GM18873 (cell line): ENCODE results near the gene REPS1.
A peak's percentile ranks its signal among the peaks of the same experiment; 100 is the strongest.
"Not testable (repeated sequence)": the region's sequence is repeated elsewhere in the genome, so short reads cannot be mapped to it uniquely, and the experiment has no call there.

ENCODE experiments used
- ATAC-seq: cut with Tn5 transposase; IDR thresholded peaks from one replicate; pipeline ENCODE4 v1.9.1; 2021; ENCODE audit warnings: mild to moderate bottlenecking, moderate library complexity, moderate number of reproducible peaks; ENCODE audit not compliant: unreplicated experiment, low FRiP score

Gene REPS1

DNA sequence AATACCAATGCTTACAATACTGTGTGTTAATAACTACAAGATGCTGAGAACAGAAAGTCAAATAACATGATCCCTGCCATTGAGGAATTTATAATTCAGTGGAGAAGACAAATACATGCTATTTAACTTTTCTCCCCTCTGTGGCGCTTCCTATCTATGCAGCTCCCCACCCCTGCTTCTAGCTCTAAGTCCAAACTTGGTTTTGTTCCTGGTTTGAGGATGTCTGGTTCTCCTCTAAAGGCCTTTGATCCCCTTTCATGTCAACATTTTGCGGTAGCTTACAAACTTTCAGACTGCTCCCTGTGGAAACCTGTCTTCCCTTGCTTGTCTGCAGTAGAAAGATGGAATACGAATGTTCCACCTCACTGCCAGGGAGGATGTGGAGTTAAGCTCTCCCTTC, 18.4 kb upstream of the REPS1 start:
- no peak for ATAC-seq

DNA sequence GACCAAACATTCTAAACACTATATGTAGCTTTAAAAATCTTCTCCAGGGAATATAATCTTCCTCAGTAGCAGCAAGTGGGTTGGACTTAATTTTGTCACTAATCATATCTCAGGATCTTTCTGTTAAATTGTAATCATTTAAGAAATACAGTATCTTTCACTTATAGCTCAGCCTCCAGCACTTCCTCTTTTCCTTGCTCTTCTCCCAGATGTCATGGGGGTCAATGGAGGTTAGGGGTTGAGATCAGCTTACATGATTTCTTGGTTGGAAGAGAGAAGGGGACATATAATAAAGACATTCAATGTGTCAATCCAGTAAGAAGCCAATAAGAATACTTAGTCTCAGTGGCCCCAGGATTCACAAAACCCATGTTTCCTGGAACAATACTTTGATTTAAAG, 15.7 kb upstream of the REPS1 start:
- no peak for ATAC-seq

DNA sequence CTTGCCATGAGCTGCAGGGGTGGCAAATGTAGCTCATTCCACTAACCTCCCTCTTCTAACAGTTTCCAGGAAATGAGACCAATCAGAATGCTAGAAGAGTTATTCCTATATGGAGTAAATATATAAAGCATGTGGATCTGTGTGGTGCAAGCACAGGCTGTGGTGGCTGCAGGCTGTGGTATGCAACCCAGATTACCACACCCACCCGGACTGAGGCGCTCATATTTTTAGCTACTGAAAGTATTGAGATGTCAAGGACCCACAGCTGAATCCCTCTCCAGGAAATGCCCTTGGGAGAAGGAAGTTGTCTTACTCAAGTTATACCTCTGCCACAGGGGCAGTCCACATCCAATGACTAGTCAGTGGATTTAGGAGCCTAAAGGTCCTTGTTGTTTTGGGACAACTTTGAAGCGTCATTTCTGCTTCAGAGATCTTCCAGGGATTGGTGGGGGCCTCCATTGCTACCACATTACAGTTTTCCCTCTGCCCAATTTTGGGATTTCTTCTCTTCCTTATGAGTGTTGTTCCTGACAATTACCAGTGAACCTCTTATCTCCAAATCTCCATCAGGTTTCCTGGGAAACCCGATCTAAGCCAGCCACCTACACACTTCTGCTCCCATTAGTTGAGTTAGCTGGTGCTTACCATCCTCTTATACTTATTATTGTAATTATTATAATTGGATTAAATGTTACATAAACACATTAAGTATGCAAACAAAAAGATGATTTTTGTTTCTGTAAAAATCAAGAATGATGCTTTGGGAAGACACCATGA, 12.1 kb upstream of the REPS1 start:
- no peak for ATAC-seq

DNA sequence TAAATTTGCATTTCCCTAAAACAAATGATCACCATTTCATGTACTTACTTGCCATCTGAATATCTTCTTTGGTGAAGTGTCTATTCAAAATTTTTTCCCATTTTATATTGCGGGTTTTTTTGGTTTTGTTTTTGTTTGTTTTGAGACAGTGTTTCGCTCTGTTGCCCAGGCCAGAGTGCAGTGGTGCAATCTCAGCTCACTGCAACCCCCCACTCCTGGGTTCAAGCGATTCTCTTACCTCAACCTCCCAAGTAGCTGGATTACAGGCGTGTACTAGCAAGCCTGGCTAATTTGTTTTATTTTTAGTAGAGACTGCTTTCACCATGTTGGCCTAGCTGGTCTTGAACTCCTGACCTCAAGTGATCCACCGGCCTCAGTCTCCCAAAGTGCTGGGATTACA, 9.1 kb upstream of the REPS1 start:
- ATAC-seq, result no peak

DNA sequence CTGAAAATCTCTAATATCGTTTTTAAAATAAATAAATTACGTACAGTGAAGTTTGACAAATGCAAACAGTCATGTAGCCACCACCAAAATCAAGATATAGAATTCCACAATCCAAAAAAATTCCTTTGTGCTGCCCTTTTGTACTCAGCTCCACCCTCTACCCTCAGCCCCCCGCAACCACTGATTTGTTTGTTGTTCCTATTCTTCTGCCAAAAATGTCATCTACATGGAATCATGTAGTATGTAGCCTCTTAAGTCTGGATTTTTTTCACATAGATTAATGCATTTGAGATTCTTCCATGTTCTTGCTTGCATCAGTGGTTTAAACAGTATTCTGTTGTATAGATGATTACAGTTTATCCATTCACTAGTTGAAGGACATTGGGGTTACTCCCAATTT, 8.5 kb upstream of the REPS1 start:
- no peak for ATAC-seq

DNA sequence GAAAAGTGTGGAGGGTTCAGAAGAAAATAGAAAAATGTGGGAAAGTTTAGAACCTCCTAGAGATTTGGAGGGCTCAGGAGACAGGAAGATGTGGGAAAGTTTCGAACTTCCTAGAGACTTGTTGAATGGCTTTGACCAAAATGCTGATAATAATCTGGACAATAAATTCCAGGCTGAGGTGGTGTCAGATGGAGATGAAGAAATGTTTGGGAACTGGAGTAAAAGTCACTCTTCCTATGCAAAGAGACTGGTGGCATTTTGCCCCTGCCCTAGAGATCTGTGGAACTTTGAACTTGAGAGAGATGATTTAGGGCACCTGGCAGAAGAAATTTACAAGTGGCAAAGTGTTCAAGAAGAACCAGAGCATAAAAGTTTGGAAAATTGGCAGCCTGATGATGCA, 5.4 kb upstream of the REPS1 start:
- not testable (repeated sequence) for ATAC-seq

DNA sequence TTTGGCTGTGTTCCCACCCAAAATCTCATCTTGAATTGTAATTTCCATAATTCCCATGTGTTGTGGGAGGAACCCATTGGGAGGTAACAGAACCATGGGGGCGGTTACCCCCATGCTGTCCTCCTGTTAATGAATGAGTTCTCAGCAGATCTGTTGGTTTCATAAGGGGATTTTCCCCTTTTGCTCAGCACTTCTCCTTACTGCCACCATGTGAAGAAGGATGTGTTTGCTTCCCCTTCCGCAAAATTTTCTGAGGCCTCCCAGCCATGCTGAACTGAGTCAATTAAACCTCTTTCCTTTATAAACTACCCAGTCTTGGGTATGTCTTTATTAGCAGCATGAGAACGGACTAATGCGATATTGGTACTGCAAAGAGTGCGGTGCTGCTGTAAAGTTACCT, 4.9 kb upstream of the REPS1 start:
- not testable (repeated sequence) for ATAC-seq

DNA sequence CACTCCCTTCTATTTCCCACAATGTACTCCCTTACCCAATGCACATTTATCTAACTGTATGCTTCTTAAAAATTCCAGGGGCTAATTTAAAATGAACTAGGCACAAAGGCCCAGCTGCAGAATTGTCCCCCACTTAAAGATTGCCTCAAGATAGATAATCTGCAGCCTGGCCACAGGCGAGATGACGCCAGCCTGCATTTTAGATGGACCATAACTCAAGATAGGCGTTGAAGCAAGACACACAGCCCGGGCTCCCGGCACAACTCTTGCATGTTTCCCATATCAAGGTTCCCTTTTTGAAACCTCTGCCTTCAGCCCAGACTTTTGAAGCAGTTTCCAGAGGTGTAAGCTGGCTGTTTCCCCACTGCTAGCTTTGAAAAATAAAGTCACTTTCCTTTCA, 3.2 kb upstream of the REPS1 start:
- ATAC-seq, result no peak

DNA sequence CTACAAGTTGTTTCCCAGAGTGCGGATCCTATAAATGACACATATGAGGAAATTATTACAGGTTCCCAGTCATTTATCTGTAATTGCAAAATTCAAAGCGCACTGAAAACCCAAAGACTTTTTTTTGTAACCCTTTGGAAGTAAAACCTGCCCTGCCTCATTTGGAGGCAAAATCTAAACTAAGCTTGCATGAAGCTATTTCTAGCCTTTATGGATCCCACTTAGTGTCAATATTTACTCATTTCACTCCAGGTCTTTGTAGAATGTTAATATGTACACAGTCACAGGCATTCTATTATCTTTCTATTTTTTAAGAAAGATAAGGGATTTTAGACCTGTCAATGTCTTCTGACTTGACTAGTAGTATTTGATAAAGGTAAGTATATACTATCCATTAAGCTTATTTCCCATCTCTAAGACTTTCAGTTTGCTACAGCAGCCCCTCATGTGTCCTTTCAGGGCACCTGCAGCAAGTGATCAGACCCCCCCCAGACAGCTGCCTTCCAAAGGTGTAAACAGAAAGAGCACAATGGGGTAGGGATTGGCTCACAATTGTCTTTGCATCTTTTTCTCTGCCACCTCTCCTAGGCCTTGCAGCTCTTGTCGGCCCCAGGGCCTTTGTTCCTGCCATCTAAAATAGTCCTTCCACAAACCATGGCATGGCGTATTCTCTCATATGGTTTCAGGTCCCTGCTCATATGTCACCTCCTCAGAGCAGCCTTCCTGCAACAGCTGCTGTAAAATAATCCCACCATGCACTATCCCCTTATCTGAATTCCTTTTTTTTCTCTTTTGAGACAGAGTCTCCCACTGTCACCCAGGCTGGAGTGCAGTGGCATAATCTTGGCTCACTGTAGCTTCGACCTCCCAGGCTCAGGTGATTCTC, 1.3 kb upstream of the REPS1 start:
- ATAC-seq, result no peak

DNA sequence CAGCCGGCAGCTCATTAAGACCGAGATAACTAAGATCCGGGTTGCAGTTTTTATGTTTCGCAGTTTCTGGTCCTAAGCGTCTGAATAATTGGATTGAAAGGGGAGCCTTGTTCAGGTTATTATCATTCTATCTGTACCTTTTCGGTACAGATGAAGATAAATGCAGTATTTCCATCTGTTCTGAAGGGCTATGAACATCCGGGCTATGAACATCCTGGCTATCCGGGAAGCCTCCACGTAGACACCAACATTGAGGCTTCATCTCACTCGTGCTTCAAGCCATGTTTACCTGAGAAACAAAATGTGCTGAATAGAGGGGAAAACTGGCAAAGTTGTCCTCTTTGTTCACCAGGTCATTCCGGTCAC, 399 bp upstream of the REPS1 start:
- ATAC-seq, result peak; percentile 11

DNA sequence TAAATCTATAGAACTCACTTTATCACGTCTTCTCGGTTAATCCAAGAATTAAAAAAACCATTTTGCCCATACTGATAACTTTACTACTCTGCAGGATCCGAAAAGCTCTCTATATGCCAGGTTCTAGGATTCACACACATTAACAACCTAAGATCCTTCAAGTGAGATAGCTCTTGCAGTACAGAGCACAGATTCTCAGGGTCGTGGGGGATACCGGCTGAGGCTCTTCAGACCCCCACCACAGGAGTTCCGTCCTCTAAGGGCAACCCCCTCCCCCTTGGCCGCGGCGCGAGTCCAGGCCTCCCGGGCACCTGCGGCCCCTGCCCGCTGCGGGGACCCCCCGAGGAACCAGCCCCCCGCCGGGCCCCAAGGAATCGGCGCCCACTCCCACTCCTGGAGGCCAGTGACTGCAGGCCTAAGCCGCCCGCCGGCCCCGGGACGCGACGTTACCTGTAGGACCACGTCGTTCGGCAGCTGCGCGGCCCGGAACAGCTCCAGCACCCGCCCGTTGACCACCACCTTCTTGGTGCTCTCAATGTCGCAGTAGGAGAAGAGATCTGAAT, 892 bp downstream of the REPS1 start:
- ATAC-seq, result no peak

DNA sequence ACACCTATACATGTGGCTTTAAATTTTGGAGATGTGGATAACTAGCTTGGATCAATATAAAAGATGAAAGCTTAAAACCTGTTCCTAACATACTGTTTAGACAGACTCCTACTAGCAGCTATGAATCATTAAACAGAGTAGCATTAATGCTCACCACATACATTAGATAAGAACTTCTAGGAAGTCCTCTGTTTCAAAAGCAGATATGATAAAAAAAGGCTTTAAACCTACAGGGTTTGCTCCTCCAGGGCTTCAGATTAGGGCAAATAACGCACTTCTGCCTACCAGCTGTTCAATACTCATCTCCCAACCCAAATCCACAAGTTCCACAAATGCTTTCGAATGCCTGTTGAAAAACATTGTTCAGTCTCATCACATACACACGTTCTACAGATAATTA, 1.5 kb downstream of the REPS1 start:
- ATAC-seq, result no peak

DNA sequence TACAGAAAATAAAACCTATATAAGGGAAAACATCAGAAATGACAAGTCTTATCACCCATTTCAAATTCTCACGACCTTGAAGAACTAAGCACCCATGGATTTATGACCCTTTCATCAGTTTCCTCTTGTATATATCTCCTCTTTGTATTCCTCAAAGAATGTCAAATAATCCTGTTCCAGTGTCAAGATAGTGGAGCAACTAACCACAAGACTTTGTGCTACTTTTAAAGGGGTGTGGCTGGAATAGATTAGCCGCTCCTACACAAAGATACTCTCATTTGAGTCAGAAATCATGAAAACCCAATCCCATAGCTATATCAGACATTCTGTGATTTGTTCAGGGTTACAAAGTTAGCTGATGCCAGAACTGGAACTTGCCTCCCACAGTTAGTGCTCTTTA, 6.6 kb downstream of the REPS1 start:
- ATAC-seq, result no peak

DNA sequence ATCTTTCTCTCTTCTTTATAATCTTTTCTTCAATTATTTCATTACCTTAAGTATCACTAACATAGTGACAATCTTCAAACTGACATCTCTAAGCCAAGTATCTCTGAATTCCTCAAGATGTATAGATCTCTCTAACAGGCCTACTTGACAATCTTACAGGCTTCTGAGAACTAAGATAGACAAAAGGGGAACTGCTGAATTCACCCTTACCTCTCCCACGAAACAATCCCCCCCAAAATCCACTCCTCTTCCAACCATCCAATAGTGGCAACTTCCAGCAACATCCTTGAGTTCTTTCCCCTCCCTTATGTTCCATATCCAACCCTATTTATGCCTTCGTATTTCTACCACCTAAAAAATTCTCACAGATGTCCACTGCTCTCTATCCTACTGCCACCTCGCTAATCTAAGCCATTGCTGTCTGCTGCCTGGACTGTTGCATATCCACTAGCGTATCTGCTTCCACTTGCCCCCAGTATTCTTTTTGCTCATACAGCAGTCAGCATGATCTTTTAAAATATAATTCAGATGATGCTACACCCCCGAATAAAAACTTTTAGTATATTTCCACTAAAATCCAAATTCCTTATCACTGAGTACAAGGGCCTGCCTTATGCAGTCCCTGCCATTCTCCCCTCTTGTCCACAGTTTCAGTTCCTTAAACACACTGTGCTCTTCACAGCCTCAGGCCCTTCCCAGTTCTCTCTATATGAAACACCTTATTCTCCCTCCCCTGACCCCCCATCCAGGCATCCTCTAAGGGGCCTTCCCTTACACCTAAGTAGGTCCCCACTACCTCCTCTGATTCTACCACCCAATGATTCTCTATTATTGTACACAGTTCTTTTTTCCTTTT, 8.0 kb downstream of the REPS1 start:
- ATAC-seq, result no peak

DNA sequence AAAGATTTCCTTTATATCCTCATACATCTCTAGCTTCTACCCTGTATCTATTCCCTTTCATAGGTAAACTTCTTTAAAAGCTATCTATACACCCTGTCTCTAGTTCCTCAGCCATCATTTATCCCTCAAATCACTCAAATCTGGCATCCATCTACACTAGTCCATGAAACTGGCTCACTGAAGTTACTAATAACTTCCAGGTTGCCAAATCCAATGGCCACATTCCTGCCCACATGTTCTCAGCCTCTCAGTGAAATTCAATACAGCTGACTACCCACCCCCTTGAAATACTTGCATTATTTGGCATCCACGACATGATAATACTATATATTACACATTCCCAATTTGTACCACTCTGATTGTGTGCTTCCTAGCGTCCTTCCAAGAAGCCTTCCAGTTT, 8.7 kb downstream of the REPS1 start:
- no peak for ATAC-seq

DNA sequence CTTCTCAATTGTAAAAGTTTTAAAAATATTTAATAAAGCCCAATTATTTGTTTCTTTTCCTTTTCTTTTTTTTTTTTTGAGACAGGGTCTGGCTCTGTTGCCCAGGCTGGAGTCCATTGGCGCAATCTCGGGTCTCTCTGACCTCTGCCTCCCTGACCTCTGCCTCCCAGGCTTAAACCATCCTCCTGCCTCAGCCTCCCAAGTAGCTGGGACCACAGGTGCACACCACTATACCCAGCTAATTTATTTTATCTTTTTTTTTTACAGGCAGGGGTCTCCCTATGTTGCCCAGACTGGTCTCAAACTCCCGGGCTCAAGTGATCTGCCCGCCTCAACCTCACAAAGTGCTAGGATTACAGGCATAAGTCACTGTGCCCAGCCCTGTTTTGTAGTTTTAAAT, 9.8 kb downstream of the REPS1 start:
- no peak for ATAC-seq

DNA sequence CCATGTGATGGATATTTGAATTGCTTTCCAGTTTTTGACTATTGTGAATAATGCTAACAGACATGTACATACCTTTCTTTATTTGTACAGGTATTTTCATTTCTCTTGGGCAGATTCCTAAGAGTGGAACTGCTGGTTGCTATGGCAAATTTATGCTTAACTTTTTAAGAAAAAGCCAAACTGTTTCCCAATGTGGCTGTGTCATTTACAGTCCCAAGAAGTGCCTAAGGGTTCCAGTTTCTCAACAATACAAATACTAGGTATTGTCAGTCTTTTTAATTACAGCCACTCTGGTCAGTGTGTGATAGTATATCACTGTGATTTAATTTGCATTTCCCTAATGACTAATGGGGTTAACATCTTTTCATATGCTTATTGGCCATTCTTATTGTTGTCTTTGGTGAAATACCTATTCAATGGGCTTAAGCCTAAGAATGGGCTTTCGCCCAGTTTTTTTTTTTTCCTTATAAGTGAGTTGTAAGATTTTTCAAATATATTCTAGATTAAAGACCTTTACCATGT, 10.3 kb downstream of the REPS1 start:
- no peak for ATAC-seq

DNA sequence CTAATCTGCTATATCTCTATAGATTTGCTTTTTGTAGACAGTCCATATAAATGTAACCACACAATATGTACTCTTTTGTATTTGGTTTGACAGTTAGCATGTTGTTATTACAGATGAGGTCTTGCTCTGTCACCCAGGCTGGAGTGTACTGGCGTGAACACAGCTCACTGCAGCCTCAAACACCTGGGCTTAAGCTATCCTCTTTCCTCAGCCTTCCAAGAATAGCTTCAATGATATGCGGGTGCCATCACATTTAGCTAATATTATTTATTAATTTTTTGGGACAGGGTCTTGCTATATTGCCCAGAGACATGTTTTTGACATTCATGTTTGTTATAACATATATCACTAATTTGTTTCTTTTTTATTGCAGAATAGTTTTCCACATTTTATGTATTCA, 10.8 kb downstream of the REPS1 start:
- ATAC-seq, result no peak

DNA sequence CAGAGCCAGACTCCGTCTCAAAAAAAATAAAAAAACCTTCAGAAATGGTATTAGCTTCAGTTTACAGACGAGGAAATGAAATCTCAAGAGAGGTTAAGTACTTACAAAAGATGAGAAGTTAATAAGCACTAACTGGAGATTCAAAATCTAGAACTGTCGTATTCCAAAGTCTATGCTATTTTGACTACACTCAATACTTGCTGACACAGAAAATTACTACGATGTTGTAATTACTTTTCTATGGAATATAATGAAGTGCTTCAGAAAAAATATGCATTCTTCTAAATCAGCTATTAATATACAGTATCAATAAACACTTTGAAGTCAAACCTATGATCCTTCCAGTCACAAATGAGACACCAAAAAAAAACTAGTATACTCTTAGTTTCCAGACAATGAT, 12.2 kb downstream of the REPS1 start:
- no peak for ATAC-seq

DNA sequence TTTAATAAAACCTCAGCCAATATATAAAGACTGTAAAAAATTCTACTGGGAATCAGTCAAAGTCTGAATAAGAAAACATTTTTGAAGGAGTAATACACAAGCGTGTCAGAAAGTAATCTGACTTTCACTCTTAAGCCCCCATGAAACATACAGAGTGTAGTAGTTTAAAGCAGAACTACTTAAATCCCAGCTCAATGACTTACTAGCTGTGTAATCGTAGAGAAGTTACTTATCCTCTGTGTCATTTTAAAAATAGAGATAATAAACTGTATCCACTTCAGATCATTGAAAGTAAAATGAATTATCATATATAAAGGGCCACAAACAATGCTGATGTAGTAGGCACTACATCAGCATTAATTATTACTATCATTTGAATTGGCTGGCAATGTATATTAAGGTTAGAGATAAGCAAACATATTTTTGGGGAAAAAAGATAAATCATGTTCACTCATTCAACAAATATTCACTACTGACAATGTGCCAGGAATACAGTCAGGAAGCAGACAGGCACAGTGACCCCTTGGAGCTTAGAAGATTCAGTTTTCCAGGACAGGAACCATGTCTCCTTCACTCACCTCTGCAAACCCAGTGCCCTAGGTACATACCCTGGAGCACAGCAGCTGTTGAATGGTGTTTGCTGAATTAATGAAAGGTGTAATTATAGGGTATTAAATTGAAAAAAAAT, 14.4 kb downstream of the REPS1 start:
- no peak for ATAC-seq
